GM10847 (cell line): ENCODE data around the gene ASS1.

ENCODE experiments used
- POLR2A ChIP-seq: IDR thresholded peaks from 2 replicates; pipeline ENCODE4 v1.6.1; 2011; ENCODE audit not compliant: insufficient read length; ENCODE audit errors: extremely low read depth

The ASS1 gene

GRCh38 chr9:130531670-130532069 lies 86.9 kb downstream of the ASS1 start:
- no peak for TF ChIP-seq POLR2A

DNA sequence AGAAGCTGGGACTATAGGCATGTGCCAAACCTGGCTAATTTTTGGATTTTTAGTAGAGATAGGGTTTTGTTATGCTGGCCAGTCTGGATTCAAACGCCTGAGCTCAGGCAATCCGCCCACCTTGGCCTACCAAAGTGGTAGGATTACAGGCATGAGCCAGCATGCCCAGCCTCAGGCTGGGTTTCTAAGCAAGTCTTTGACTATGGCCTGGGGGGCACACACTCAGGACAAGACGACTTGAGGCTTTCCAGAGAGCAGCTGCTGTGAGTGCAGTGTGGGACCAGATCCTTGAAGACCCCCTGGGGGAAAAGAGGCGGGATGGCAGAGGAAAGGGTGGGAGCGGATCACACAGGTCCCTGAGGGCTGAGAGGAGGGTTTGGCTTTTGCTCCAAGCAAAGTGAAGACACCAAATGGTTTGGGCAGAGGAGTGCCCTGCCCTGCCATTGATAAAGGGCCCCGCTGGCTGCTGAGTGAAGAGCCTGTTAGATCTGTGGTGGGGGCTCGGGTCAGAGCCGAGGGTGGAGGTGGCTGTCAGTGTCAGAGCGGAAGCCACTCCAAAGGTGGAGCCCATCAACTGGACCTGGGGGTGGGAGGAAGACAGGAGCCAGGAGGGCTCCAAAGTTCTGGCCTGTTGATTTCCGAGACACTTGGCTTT lies 87.8 kb downstream of the ASS1 start:
- TF ChIP-seq POLR2A = no peak

DNA sequence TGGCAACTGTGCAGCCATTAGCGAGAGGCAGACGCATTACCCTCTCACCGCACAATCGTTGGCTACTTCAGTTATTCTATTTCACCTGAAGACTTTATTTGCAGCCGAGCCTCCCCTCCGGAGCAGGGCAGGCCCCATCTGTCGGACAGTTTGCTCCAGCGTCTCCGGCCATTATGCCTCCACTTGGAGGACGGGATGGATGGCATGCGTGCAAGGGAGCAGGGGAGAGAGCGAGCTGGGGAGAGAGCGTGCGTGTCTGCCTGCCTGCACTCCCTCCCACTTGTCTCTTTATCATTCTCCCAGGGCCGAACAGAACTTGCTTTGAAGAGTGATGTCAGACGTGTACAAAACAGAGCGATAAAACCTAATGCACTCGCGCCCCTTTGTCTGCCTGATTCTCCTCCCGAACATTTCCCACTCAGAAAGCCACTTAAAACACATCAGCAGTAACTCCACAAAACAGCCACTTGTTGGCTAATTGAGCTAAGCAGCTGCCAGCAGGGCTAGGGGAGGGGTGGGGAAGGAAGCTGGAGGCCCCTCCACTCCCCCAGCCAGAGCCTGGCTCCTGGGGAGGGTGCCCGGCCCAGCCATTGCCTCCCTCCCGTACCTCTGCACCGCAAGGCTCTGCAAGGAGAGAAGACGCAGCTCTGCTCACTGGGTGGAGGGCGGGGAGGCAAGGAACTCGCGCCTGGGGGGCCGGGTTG lies 91.2 kb downstream of the ASS1 start:
- TF ChIP-seq POLR2A = no peak

GRCh38 chr9:130536701-130537107 lies 91.9 kb downstream of the ASS1 start:
- TF ChIP-seq POLR2A = no peak

DNA sequence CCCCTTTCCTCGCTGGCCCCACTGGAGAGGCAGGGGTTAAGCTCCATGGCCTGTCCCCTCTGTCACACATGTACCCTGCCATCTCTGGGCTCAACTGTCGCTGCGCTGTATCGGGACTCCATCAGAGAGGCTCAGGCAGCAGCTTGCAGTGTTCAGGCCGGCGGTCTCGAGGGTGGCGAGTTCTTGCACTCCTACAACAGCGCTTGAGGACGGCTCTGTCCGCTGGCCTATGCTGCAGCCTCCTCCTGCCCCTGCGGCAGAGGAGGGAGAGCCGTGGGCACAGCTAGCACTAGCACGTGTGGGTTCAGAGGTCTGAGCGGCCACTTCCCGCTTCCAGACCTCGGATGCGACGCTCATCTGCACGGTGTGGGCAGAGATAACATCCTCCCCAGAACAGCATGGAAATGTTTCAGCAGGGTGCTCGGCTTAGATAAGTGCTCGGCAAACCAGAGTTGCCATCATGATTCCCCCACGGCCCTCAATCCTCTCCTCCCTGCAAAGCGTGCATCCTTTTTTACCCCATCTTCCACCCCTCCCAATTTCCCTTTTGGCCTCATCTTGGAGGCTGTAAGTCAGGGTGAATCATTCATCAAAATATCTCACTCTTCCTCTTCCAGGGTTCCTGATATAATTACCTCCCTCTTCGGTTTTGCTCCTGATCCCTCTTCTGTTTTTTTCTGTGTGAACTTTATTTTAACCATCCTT lies 92.7 kb downstream of the ASS1 start:
- TF ChIP-seq POLR2A = no peak

DNA sequence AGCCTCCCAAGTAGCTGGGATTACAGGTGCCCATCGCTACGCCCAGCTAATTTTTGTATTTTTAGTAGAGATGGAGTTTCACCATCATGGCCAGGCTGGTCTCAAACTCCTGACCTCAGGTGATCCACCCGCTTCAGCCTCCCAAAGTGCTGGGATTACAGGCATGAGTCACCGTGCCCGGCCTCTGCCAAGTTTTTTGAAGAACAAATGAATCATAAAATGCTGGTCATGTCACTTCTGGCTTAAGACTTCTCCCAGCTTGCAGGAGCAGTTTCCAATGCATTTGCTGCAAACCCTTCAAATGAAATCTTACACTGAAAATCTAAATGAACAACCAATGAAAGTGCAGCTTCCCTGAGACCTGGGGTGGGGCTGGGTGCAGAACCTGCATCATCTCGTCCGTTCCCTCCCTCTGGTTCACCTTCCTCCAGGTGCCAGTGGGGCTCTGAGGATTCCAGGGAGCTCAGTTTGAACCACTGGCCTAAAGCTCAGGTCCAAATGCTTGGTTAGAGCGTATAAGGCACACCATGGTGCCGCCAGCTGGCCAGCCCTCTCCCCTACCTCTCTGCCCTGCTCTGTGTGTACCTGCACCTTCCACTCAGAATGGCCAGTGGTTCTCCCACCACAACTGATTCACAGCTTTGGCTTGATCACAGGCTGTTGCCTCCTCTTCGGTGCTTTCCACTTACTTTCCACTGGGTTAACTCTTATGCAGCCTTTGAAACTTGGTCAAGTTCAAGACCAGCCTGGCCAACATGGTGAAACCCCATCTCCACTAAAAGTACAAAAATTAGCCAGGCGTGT lies 94.9 kb downstream of the ASS1 start:
- no peak for TF ChIP-seq POLR2A

- no peak for TF ChIP-seq POLR2A
Observed at GRCh38 chr9:130541533-130541932, 96.8 kb downstream of the ASS1 start.

DNA sequence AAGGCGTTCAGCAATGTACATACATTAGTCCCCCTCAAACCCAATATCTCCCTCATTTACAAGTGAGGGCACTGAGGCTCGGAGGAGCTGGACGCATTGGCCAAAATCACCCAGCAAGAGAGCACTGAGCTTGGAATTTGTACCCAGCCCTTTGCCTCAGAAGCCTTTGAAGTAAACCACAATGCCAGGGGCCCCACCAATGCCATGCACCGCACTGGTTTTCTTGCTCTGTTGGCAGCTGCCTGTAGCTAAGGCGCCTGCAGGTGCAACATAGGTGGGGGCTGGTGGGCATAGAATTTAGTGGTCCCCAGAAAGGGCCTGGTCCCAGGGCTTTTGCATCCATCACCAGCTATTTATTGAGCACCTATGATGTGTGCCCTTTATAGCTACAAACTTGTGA lies 97.3 kb downstream of the ASS1 start:
- TF ChIP-seq POLR2A = no peak

DNA sequence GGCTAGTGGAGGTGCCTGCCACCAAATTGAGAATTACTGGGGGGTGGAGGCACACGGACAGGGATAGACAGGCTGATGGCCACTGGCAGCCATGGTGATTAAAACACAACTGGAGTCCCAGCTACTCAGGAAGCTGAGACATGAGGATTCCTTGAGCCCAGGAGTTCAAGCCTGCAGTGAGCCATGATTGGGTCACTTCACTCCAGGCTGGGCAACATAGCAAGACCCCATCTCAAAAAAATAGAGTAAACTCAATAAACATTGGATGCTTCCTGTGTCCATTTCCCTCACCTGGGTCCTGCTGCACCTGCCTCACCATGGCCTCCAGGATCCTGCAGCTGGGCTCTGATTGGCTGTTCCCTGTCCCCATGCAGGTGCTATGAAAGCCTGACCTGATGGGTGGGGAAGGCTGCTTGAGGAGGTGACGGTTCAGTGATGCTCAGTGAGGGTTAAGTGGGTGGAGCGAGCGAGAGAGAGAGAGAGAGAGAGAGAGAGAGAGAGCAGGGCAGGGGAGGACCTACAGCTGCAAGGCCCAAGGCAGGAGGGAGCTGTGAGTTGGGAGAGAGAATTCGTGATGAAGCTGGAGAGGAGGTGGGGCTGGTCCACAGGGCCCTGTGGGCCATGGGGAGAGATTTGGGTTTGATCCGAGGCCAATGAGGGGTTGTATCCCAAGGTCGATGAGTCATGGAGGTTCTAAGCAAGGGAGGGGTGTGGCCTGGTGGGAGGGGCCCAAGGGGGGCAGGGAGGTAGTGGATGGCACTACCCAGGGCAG lies 97.9 kb downstream of the ASS1 start:
- TF ChIP-seq POLR2A = no peak

- TF ChIP-seq POLR2A = no peak
Observed at GRCh38 chr9:130543368-130543767, 98.6 kb downstream of the ASS1 start.

- no peak for TF ChIP-seq POLR2A
Observed at GRCh38 chr9:130543859-130544258, 99.1 kb downstream of the ASS1 start.

DNA sequence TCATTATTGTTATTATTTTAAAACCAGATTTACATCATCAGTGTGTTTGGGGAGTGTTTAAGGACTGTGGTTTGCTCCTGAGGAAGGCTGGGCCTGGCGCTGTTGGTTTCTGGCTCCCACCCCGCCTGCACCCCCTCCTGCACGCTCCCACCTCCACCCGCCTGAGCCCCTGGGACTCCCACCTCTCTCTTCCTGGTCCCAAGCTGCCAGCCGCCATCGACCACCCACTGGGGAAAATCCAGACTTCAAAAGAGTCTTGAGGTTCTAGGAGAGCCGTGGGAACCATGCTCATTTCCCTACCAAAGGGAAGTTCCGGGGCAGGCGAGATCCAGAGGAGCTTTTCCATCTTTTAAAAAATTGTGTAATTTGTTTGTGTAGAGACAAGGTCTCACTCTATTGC lies 99.6 kb downstream of the ASS1 start:
- TF ChIP-seq POLR2A = no peak

DNA sequence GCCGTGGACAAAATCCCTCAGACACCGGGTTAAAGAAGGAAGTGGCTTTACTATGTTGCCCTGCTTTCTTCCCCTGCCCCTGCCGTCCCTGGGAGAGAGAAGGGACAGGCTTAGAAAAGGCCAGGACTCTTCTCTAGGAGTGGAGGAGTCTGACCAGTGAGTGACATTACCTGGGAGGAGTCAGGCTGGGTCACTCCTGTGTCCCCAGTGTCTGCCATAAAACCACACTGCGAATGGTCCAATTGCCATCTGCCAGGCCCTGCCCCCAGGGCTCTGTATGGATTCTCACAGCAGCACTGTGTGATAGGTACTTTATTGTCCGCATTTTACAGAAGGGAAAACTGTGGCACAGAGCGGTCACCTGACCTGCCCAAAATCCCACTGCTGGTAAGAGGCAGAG lies 103.3 kb downstream of the ASS1 start:
- no peak for TF ChIP-seq POLR2A

DNA sequence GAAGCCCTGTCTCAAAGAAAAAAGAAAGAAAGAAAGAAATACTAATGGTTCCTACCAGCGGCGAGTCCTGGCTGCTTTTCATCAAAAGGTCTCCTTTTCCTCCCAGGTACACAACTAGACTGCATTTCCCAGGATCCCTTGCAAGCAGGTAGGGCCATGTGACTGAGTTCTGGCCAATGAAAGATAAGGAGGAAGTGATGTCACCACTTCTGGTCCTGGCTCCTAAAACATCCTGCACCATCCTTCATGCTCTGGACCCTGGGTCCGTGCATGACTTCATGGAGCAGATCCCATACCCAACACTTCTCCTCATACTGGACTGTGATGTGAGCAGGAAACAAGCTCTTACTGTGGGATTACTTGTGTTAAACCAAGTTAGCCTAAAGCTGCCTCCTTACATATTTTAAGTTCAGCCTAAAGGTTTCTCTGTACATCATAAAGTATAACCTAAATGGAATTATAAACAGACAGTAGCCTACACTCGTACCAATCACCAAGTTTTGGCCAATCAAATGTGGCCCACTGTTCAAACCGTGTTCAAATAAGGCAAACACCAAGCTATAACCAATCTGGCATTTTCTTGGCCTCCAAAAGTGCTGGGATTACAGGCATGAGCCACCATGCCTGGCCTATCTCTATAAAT lies 104.5 kb downstream of the ASS1 start:
- no peak for TF ChIP-seq POLR2A
